Tibial nerve (tissue), 3 donors: ENCODE results near the gene SOX2.

ENCODE experiments used
- CTCF ChIP-seq, 5 experiments: fragments of 200-600 bp in 3 of 5; fragments of 450-650 bp in 2 of 5; sonication (generic) in 3 of 5; IDR thresholded peaks; one replicate each; pipeline ENCODE4 v1.5.1; 2016 to 2019; ENCODE audit warnings: antibody characterized with exemption in 5 of 5, mild to moderate bottlenecking in 3 of 5, moderate library complexity in 2 of 5
- POLR2A ChIP-seq, 2 donors: fragments of 450-650 bp; IDR thresholded peaks; one replicate each; pipeline ENCODE4 v1.6.1; 2017; ENCODE audit warnings: antibody characterized with exemption in 2 of 2, mild to moderate bottlenecking in 2 of 2, moderate library complexity in 2 of 2

GRCh38 chr3:181716966-181717365 lies 5.2 kb downstream of the SOX2 start:
- no peak for TF ChIP-seq CTCF (IDR thresholded peaks at IDR 0.05)
- TF ChIP-seq POLR2A (IDR thresholded peaks at IDR 0.05), result no peak
